PC-9 (cell line): Measurements from ENCODE around the gene LIMS3. TPM values are rescaled to one million over a fixed set of nuclear protein-coding genes. Genes with fewer than 3 reads are reported as not detected.
"Not testable (repeated sequence)": the region's sequence is repeated elsewhere in the genome, so short reads cannot be mapped to it uniquely, and the experiment has no call there.

Experiments
- BruUV-seq: library from RNA; stranded (reverse); fragments of 400-500 nt; replicated peaks from 2 replicates; lab custom pipeline; 2021; lab: Mats Ljungman, UMichigan
- CTCF ChIA-PET: fragments of 300-600 bp; sonication (Branson Sonifier 250); formaldehyde crosslinking; loops from one replicate; lab custom pipeline; 2022; ENCODE audit warnings: antibody characterized with exemption; lab: Charles Lee
- POLR2A ChIA-PET: fragments of 300-600 bp; sonication (Branson Sonifier 250); formaldehyde crosslinking; loops from one replicate; lab custom pipeline; 2022; ENCODE audit warnings: antibody characterized with exemption; ENCODE audit not compliant: unreplicated experiment; lab: Charles Lee
- DNase-seq, 2 experiments: peaks; one replicate each; pipeline versions ENCODE4 v3.0.0 to v3.0.0-alpha.2; 2015 to 2022; ENCODE audit warnings: mixed read lengths in 1 of 2
- H2AFZ ChIP-seq: fragments of 200-600 bp; sonication (generic); 2 replicates; pipeline ENCODE4 v1.8.1; 2017; ENCODE audit warnings: antibody characterized with exemption
- H3F3A ChIP-seq: fragments of 200-600 bp; sonication (generic); 2 replicates; pipeline ENCODE4 v1.8.1; 2017; ENCODE audit warnings: antibody characterized with exemption, mild to moderate bottlenecking, low read depth; ENCODE audit not compliant: insufficient read depth
- H3K27ac ChIP-seq: fragments of 200-600 bp; sonication (generic); 2 replicates; pipeline ENCODE4 v1.6.1; 2016; ENCODE audit warnings: mixed run types
- H3K27me3 ChIP-seq: fragments of 200-600 bp; sonication (generic); 2 replicates; pipeline ENCODE4 v1.6.1; 2016; ENCODE audit warnings: low read depth, mixed run types; ENCODE audit not compliant: insufficient read depth
- H3K36me3 ChIP-seq: fragments of 200-600 bp; sonication (generic); 2 replicates; pipeline ENCODE4 v1.6.1; 2016; ENCODE audit warnings: low read depth, mixed run types
- H3K4me1 ChIP-seq: fragments of 200-600 bp; sonication (generic); replicated peaks from 2 replicates; pipeline ENCODE4 v1.6.1; 2016; ENCODE audit warnings: mixed run types; ENCODE audit not compliant: insufficient read depth
- H3K4me2 ChIP-seq: fragments of 200-600 bp; sonication (generic); 2 replicates; pipeline ENCODE4 v1.6.1; 2017; ENCODE audit warnings: mixed run types
- H3K4me3 ChIP-seq: fragments of 200-600 bp; sonication (generic); 2 replicates; pipeline ENCODE4 v1.6.1; 2016; ENCODE audit warnings: mixed run types
- H3K79me2 ChIP-seq: fragments of 200-600 bp; sonication (generic); 2 replicates; pipeline ENCODE4 v1.6.1; 2017; ENCODE audit warnings: low read depth, mixed run types
- H3K9me2 ChIP-seq: fragments of 200-600 bp; sonication (generic); 2 replicates; pipeline ENCODE4 v1.8.1; 2017; ENCODE audit warnings: mild to moderate bottlenecking; ENCODE audit not compliant: insufficient read depth
- H3K9me3 ChIP-seq: fragments of 200-600 bp; sonication (generic); 2 replicates; pipeline ENCODE4 v1.8.1; 2016; ENCODE audit warnings: low read depth; ENCODE audit not compliant: insufficient read depth
- H4K20me1 ChIP-seq: fragments of 200-600 bp; sonication (generic); 2 replicates; pipeline ENCODE4 v1.8.1; 2017; ENCODE audit not compliant: insufficient read depth
- intact Hi-C: fragments of 100-400 bp; cut with micrococcal nuclease; formaldehyde crosslinking; loops from one replicate; pipeline ENCODE4 v1.10.0; 2022; ENCODE audit not compliant: unreplicated experiment
- total RNA-seq: library from RNA; stranded (reverse); gene quantifications from 2 replicates; pipeline ENCODE4 v1.2.3, GENCODE V29; 2021

The LIMS3 gene
- total RNA-seq, 1 experiment from 2014 or later, result 1.4 TPM

DNA sequence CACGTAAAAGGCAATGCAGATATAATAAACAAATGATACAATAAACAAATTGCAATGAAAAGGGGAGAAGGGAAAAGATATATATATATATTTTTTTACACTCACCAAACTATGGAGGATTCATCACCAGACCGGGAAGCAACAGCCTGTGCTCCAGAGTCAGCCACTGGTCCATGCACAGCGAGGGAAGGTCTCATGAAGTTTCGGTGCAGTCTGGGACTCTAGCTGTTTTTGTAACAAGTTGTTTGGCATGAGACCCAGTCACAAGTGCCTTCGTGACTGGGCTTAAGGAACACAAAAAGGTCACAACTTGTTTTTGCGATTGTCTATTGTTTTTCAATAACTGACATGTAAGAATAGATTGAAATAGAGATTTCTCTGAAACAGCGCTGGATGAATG lies 4.8 kb upstream of the LIMS3 start:
- H3F3A ChIP-seq, H3K4me1 ChIP-seq, H3K79me2 ChIP-seq, H4K20me1 ChIP-seq, DNase-seq, H2AFZ ChIP-seq, CTCF ChIA-PET, H3K4me2 ChIP-seq, H3K9me2 ChIP-seq, POLR2A ChIA-PET, BruUV-seq, intact Hi-C loops, H3K36me3 ChIP-seq, H3K27me3 ChIP-seq, H3K27ac ChIP-seq, H3K4me3 ChIP-seq, H3K9me3 ChIP-seq: not testable (repeated sequence)

DNA sequence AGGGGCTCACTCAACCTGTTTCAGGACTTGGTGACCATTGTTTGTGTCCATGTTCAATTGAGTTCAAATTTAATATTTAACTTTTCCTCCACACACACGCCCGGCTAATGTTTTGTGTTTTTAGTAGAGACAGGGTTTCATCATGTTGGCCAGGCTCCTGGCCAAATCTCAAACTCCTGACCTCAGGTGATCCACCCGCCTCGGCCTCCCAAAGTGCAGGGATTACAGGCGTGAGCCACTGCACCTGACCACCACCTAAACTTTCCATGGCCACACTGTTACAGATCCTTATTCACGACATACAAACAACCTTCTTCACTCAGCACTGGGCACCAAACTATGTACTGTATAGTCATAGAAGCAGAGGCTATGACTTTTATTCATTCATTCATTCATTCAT lies 4.3 kb upstream of the LIMS3 start:
- H2AFZ ChIP-seq, H3K4me2 ChIP-seq, H3K4me1 ChIP-seq, H3K9me3 ChIP-seq, CTCF ChIA-PET, H3K9me2 ChIP-seq, intact Hi-C loops, DNase-seq, H3F3A ChIP-seq, BruUV-seq, H4K20me1 ChIP-seq, H3K27ac ChIP-seq, H3K79me2 ChIP-seq, POLR2A ChIA-PET, H3K36me3 ChIP-seq, H3K27me3 ChIP-seq, H3K4me3 ChIP-seq: not testable (repeated sequence)

DNA sequence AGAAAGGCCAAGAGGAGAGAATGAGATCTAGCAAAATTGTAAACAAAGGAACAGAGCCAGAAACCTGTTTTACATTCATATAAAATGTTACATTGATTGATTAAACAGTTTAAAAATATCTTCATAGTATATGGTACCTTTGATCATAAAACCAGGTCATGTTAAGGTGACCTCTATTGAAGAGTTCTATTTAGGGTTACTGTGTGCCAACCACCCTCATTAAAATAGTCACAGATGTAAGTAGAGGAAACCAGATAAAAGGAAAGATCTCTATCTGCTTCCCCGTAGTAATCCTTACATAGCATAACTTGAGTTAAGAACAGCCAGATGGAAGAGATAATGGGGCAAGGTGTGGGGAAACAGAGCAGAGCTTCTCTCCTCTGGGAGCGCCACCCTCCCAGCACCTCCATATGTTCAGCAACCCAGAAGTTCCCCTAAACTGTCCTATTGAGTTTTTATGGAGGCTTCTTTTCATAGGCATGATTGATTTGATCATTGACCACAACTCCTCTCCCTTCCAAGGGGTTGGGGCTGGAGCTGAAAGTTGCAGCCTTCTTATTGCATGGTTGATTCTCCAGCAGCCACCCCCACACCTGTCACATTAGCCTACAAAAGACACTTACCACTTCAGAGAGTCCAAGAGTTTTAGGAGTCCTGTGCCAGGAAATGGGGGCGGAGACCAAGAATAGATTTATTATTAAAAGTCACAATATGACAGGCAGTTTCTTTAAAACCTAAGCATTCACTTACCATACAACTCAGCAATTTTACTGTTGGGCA lies 3.2 kb upstream of the LIMS3 start:
- H3K36me3 ChIP-seq, H2AFZ ChIP-seq, H3K4me2 ChIP-seq, H3K9me3 ChIP-seq, intact Hi-C loops, H3F3A ChIP-seq, H3K79me2 ChIP-seq, H3K4me1 ChIP-seq, H3K27me3 ChIP-seq, BruUV-seq, POLR2A ChIA-PET, CTCF ChIA-PET, H4K20me1 ChIP-seq, H3K9me2 ChIP-seq, DNase-seq, H3K4me3 ChIP-seq, H3K27ac ChIP-seq: not testable (repeated sequence)

DNA sequence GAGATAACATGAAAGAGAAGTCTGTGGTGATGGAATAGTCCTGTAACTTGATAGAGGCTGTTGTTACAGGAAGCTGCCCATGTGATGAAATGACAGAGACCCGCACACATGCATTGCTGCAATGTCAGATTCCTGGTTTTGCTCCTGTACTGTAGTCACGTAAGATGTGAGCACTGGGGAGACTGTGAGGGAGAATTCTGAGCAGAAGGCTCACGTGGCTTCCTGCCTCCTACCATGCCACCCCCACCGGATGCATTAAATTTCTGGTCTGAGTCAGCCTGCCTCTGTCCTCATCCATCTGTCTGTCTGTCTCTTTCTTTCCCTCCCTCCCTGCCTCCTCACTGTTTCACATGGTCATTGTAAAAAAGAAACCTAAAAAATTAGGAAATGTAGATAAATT lies 2.3 kb upstream of the LIMS3 start:
- H3K9me3 ChIP-seq, DNase-seq, H4K20me1 ChIP-seq, POLR2A ChIA-PET, H3K27me3 ChIP-seq, H3K4me3 ChIP-seq, H3K4me2 ChIP-seq, H2AFZ ChIP-seq, H3K4me1 ChIP-seq, BruUV-seq, H3K36me3 ChIP-seq, H3K79me2 ChIP-seq, CTCF ChIA-PET, intact Hi-C loops, H3K27ac ChIP-seq, H3F3A ChIP-seq, H3K9me2 ChIP-seq: not testable (repeated sequence)

DNA sequence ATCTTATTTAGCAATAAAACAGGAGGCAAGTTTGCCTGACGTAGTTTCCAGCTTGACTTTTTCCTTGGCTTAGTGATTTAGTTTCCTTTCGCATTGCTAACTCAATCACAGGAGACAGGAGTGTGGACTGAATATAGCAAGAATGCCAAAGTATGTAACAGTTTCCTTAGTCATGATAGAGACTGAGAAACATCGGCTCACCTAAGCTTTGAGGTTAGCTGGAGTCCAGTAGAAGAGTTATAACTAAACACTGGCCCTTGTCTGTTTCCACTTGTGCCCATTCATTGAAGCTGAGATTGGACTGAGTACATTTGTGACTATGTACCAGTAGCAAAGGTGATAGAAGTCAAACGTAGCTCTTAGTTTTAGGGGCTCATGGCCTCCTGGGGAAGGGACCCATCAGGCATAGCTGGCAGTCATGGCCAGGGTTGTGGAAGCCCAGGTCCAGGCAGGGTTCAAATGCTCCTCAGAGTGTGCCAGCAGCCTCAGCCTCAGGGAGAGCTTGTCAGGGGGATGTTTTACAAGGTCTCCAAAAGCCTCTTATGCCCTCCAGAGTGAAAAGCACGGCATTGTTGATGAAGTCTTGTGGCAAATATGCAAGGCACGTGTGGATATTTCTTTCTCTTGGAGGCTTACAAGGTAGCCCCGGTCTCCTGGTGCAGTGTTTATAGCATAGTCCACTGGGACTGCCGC lies 573 bp upstream of the LIMS3 start:
- H3F3A ChIP-seq, H3K9me3 ChIP-seq, H3K27me3 ChIP-seq, H3K9me2 ChIP-seq, POLR2A ChIA-PET, DNase-seq, H2AFZ ChIP-seq, BruUV-seq, H3K27ac ChIP-seq, H4K20me1 ChIP-seq, H3K36me3 ChIP-seq, H3K4me3 ChIP-seq, H3K79me2 ChIP-seq, intact Hi-C loops, CTCF ChIA-PET, H3K4me2 ChIP-seq, H3K4me1 ChIP-seq: not testable (repeated sequence)

DNA sequence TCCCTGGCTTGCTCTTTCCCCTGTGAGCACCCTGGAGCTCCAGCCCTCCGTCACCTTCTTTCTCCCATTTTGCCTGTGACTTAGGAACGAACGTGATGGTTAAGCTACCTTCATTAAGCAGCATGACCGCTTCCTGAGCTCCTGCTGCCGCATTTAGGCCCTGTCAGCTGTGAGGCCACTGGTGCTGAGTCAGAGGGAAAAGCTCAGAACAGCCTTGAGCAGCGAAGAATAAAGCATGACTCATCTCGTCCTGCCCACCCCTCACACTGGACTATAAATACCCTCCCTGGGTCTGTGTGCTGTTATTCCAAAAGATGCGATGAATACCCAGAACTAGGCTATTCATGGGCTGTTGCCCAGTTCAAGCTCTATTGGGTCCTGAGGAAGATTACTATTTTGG lies 7.3 kb downstream of the LIMS3 start:
- H3K4me3 ChIP-seq, POLR2A ChIA-PET, H3K27ac ChIP-seq, DNase-seq, H3K9me3 ChIP-seq, H2AFZ ChIP-seq, H3K36me3 ChIP-seq, H3K79me2 ChIP-seq, BruUV-seq, H3K4me1 ChIP-seq, H4K20me1 ChIP-seq, intact Hi-C loops, CTCF ChIA-PET, H3K27me3 ChIP-seq, H3F3A ChIP-seq, H3K4me2 ChIP-seq, H3K9me2 ChIP-seq: not testable (repeated sequence)

DNA sequence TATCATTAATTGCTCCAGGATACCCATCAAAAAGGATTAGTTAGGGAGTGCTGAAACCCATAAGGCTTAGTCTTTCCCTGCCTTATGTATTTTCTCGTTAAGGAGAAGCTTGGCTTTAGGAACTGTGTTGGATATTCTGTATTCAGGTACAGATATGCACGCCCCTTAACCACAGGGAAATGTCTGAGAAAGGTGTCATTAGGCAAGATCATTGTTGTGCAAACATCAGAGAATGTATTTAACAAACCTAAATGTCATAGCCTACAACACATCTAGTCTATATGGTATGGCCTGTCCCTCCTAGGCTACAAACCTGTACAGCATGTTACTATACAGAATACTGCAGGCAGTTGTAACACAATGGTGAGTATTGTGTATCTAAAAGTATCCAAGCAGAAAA lies 10.1 kb downstream of the LIMS3 start:
- H3K79me2 ChIP-seq, H3K9me3 ChIP-seq, intact Hi-C loops, H3K4me2 ChIP-seq, CTCF ChIA-PET, H3K36me3 ChIP-seq, BruUV-seq, H3F3A ChIP-seq, H3K9me2 ChIP-seq, DNase-seq, H3K4me3 ChIP-seq, POLR2A ChIA-PET, H4K20me1 ChIP-seq, H3K4me1 ChIP-seq, H3K27me3 ChIP-seq, H3K27ac ChIP-seq, H2AFZ ChIP-seq: not testable (repeated sequence)
